Loucy (cell line): ENCODE data around the gene OR10A5.

ENCODE experiments used
- EZH2phosphoT487 ChIP-seq: fragments of 200-600 bp; IDR thresholded peaks from 2 replicates; pipeline ENCODE4 v1.6.1; 2018; ENCODE audit warnings: antibody characterized with exemption, mild to moderate bottlenecking, moderate library complexity, borderline replicate concordance
- TF ChIP-seq, protein P1 (sequence below): fragments of 200-600 bp; sonication (generic); conservative IDR thresholded peaks from 2 replicates; pipeline ENCODE4 v1.5.1; 2014; ENCODE audit warnings: mild to moderate bottlenecking, antibody characterized with exemption, low read length

GRCh38 chr11:6813656-6814055 is 31.8 kb upstream of the OR10A5 start:
- TF ChIP-seq, protein P1, sequence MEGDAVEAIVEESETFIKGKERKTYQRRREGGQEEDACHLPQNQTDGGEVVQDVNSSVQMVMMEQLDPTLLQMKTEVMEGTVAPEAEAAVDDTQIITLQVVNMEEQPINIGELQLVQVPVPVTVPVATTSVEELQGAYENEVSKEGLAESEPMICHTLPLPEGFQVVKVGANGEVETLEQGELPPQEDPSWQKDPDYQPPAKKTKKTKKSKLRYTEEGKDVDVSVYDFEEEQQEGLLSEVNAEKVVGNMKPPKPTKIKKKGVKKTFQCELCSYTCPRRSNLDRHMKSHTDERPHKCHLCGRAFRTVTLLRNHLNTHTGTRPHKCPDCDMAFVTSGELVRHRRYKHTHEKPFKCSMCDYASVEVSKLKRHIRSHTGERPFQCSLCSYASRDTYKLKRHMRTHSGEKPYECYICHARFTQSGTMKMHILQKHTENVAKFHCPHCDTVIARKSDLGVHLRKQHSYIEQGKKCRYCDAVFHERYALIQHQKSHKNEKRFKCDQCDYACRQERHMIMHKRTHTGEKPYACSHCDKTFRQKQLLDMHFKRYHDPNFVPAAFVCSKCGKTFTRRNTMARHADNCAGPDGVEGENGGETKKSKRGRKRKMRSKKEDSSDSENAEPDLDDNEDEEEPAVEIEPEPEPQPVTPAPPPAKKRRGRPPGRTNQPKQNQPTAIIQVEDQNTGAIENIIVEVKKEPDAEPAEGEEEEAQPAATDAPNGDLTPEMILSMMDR = no peak
- no peak for TF ChIP-seq EZH2phosphoT487
